Ishikawa (cell line): Measurements from ENCODE around the gene CCIN.

Source experiments
- EGR1 ChIP-seq: IDR thresholded peaks from 2 replicates; pipeline ENCODE4 v1.6.1; 2012
- EP300 ChIP-seq: IDR thresholded peaks from 2 replicates; pipeline ENCODE4 v1.6.1; 2012; ENCODE audit warnings: borderline replicate concordance
- TAF1 ChIP-seq: IDR thresholded peaks from 2 replicates; pipeline ENCODE4 v1.6.1; 2012; ENCODE audit warnings: low read depth, mild to moderate bottlenecking
- YY1 ChIP-seq: IDR thresholded peaks from 2 replicates; pipeline ENCODE4 v1.6.1; 2012; ENCODE audit warnings: low read depth
- TF ChIP-seq, protein P1 (sequence below): IDR thresholded peaks from 2 replicates; pipeline ENCODE4 v1.6.1; 2012

GRCh38 chr9:36119476-36119875 lies 49.7 kb upstream of the CCIN start:
- TF ChIP-seq, protein P1, sequence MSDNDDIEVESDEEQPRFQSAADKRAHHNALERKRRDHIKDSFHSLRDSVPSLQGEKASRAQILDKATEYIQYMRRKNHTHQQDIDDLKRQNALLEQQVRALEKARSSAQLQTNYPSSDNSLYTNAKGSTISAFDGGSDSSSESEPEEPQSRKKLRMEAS, result no peak
- TF ChIP-seq TAF1, result no peak
- no peak for TF ChIP-seq EP300
- no peak for TF ChIP-seq EGR1
- TF ChIP-seq YY1, result no peak
